Hair follicle dermal papilla cell (primary cell): ENCODE results near the gene ZNF497. TPM values are rescaled to one million over a fixed set of nuclear protein-coding genes. Genes with fewer than 3 reads are reported as not detected.

Source experiments
- small RNA-seq: library from RNA; depleted of rRNA; stranded (forward); fragments of <200 nt; gene quantifications from one replicate; pipeline ENCODE3, GENCODE V24; 2012
- total RNA-seq: library from RNA; depleted of rRNA; stranded (reverse); fragments of >200 nt; gene quantifications from 2 replicates; pipeline ENCODE4 v1.2.3, GENCODE V29; 2012

The ZNF497 gene
- 0.81 and 1.2 TPM in 2 replicates for total RNA-seq

GRCh38 chr19:58362272-58362994, at the start of gene ZNF497:
TSS of gene ZNF497 (minus strand) at chr19:58362751. CDS start at chr19:58357635, 5,116 bp downstream.

GRCh38 chr19:58408152-58409009, 45.8 kb upstream of the ZNF497 start, which contains the start of gene ZNF584:
TSS of gene ZNF584 (plus strand) at chr19:58408649. CDS start at chr19:58409148, 499 bp downstream.

GRCh38 chr19:58395220-58395978, 32.8 kb upstream of the ZNF497 start, which contains the start of gene RNF225:
TSS of gene RNF225 (plus strand) at chr19:58395656. CDS start at chr19:58396090, 434 bp downstream.

GRCh38 chr19:58386576-58387337, 24.2 kb upstream of the ZNF497 start, which contains the start of gene RPS5:
TSS of gene RPS5 (plus strand) at chr19:58387269. CDS start at chr19:58388138, 869 bp downstream.

GRCh38 chr19:58380662-58381459, 18.3 kb upstream of the ZNF497 start, which contains the start of gene ZNF837:
TSS of gene ZNF837 (minus strand) at chr19:58381030. CDS start at chr19:58369332, 11,698 bp downstream.

GRCh38 chr19:58352760-58353671, 9.5 kb downstream of the ZNF497 start, which contains the start of gene A1BG:
TSS of gene A1BG (minus strand) at chr19:58353492. CDS start at chr19:58353437, 55 bp downstream.

GRCh38 chr19:58326914-58327726, 35.4 kb downstream of the ZNF497 start, which contains the start of gene ZSCAN22:
TSS of gene ZSCAN22 (plus strand) at chr19:58326994. CDS start at chr19:58334803, 7,809 bp downstream.

GRCh38 chr19:58305065-58305931, 57.3 kb downstream of the ZNF497 start, which contains the start of gene ERVK3-1:
TSS of gene ERVK3-1 (plus strand) at chr19:58305377. CDS start at chr19:58312169, 6,792 bp downstream.

Small RNAs within 50 kb of the gene (small RNA-seq; reads per million reads assigned to genes)
- gene MIR4754 (not detected), gene MIR6806 (not detected), gene RNA5SP473 (0.27 reads per million)

Other genes with a start within 250 kb of the ZNF497 start
- 18.7 and 21.6 TPM in 2 replicates for gene ZNF329, start 212.0 kb downstream of the ZNF497 start, total RNA-seq
- 22.0 and 28.7 TPM in 2 replicates for gene ZNF274, start 179.7 kb downstream of the ZNF497 start, total RNA-seq
- gene ZNF544, start 133.8 kb downstream of the ZNF497 start, total RNA-seq: 33.3 and 46.7 TPM in 2 replicates
- 11.3 and 12.8 TPM in 2 replicates for gene ZNF8, start 83.8 kb downstream of the ZNF497 start, total RNA-seq
- gene ERVK3-1, start 57.4 kb downstream of the ZNF497 start, total RNA-seq: 26.4 and 31.9 TPM in 2 replicates
- gene ZSCAN22, start 35.8 kb downstream of the ZNF497 start, total RNA-seq: 3.4 and 3.6 TPM in 2 replicates
- 3.2 and 9.2 TPM in 2 replicates for gene A1BG, start 9.3 kb downstream of the ZNF497 start, total RNA-seq
- gene ZNF837, start 18.3 kb upstream of the ZNF497 start, total RNA-seq: 3.2 and 3.6 TPM in 2 replicates
- 1,108 and 1,201 TPM in 2 replicates for gene RPS5, start 24.5 kb upstream of the ZNF497 start, total RNA-seq
- 0.32 TPM in 1 of 2 replicates, not detected in the other for gene RNF225, start 32.9 kb upstream of the ZNF497 start, total RNA-seq
- 15.8 and 18.3 TPM in 2 replicates for gene ZNF584, start 45.9 kb upstream of the ZNF497 start, total RNA-seq
- 9.4 and 13.0 TPM in 2 replicates for gene ZNF132, start 77.4 kb upstream of the ZNF497 start, total RNA-seq
- gene ZNF324B, start 88.9 kb upstream of the ZNF497 start, total RNA-seq: 12.1 and 12.5 TPM in 2 replicates
- 23.9 and 24.3 TPM in 2 replicates for gene ZNF324, start 104.3 kb upstream of the ZNF497 start, total RNA-seq
- 11.8 and 12.9 TPM in 2 replicates for gene ZNF446, start 113.6 kb upstream of the ZNF497 start, total RNA-seq
- 3.8 and 4.9 TPM in 2 replicates for gene SLC27A5, start 149.2 kb upstream of the ZNF497 start, total RNA-seq
- gene ZBTB45, start 157.1 kb upstream of the ZNF497 start, total RNA-seq: 9.4 and 12.3 TPM in 2 replicates
- gene TRIM28, start 181.3 kb upstream of the ZNF497 start, total RNA-seq: 220 and 227 TPM in 2 replicates
- gene CHMP2A, start 192.4 kb upstream of the ZNF497 start, total RNA-seq: 70.1 and 97.5 TPM in 2 replicates
- 47.9 and 50.3 TPM in 2 replicates for gene UBE2M, start 195.9 kb upstream of the ZNF497 start, total RNA-seq
- gene MZF1, start 210.6 kb upstream of the ZNF497 start, total RNA-seq: 27.4 and 27.6 TPM in 2 replicates